NCI-H2196 treated with DMSO at 0.1 percent for 48 hours (cell line): ENCODE data around the gene LAX1.

Source experiments
- DNase-seq: peaks from one replicate; lab custom pipeline; 2025; ENCODE audit not compliant: unreplicated experiment; lab: John Stamatoyannopoulos, UW

The LAX1 gene

GRCh38 chr1:203799971-203800370, 35.0 kb downstream of the LAX1 start:
- DNase-seq: no peak

DNA sequence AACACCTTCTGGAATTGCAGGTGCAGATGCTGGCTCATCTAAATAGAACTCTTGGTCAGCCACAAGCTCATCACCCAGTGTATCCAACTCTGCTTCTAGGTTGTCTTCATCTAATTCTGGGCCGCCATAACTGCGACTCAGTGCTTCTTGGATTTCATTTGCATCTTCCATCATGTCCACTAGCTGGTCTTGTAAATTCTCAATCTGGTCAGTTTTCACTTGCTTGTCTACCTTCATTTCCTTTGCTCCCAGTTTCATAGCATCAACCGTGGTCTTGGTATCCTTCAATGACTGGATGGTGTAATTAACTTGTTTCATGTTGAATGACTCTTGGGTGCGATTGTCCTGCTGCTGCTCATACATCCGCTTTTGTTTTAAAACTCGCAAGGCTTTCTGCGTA, 40.7 kb downstream of the LAX1 start:
- no peak for DNase-seq

- DNase-seq: no peak
Measured at GRCh38 chr1:203807196-203807595, 42.2 kb downstream of the LAX1 start.

DNA sequence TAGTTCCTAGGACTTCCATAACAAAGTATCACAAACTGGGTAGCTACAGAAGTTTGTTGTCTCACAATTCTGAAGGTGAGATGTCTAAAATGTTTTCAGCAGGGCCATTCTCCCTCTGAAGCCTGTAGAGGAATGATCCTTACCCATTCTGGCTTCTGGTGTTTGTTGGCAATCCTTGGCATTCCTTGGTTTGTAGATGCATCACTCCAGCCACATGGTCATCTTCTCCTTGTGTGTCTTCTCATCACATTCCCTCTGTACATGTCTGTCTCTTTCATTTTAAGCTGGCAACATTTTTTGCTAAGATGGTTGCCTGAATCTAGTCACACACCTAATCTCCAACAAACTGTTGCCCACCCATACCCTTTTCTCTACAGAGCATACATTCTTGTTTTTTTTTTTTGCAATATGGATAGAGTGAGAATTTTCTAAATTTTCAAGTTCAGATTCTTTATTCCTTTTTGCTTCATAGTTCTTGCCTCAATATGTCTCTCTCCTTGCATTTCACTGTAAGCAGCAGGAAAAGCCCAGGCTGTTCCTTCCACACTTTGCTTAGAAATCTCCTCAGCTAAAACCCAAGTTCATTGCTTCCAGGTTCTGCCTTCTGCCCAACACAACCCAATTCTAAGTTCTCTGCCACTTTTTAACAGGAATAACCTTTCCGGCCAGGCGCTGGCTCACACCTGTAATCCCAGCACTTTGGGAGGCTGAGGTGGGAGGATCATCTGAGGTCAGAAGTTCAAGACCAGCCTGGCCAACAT, 48.8 kb downstream of the LAX1 start:
- no peak for DNase-seq

DNA sequence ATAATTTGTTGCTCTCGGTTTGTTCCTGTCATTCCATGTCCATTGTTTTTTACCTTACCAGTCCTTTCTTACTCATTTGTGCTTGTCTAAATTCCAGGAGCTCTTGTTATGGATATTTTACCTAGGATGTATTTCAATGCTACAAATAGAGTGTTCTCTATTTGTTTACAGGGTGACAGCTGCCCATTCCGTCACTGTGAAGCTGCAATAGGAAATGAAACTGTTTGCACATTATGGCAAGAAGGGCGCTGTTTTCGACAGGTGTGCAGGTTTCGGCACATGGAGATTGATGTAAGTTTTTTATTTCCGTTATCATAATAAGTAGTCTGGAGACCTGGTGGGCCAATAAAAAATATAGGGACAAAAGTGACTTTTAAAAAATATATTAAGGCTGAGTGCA, 53.4 kb downstream of the LAX1 start:
- DNase-seq: no peak

DNA sequence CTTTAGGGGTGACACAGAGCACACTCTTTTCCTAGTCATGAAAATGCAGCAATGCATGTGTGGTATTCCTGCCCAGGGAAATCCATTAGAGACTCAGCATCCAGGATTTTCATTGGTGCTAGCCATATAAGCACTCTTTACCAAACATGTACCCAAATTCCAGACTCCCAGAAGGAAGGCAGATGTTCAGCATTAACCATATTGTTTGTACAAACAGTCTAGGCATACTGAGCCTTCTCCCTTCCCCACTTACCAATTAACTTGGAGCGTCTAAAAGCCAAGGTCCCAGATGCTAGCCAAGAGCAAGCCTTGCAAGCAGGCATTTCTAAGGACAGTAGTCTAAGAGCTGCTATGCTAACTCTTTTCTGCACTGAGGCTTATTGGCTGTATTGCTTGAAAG, 58.3 kb downstream of the LAX1 start:
- no peak for DNase-seq
